Trophoblast cell (in vitro differentiated cells and primary cell): ENCODE results near the gene AGPAT3.

ENCODE experiments used
- DNase-seq, 2 donors: peaks; one replicate each; pipeline ENCODE4 v3.0.0-alpha.2; 2016
- H2AFZ ChIP-seq: 2 replicates; pipeline ENCODE4 v1.6.1; 2013; ENCODE audit warnings: low read length, moderate library complexity, mild to moderate bottlenecking; ENCODE audit not compliant: insufficient read depth, poor library complexity
- H2AK5ac ChIP-seq: 2 replicates; pipeline ENCODE4 v1.6.1; 2013; ENCODE audit warnings: mild to moderate bottlenecking, low read length
- H2BK120ac ChIP-seq: 2 replicates; pipeline ENCODE4 v1.6.1; 2013; ENCODE audit warnings: low read length, mild to moderate bottlenecking, moderate library complexity; ENCODE audit not compliant: insufficient read depth, poor library complexity
- H2BK12ac ChIP-seq: 2 replicates; pipeline ENCODE4 v1.6.1; 2013; ENCODE audit warnings: mild to moderate bottlenecking, low read length, moderate library complexity
- H2BK5ac ChIP-seq: 2 replicates; pipeline ENCODE4 v1.6.1; 2013; ENCODE audit warnings: low read length, low read depth, moderate library complexity, mild to moderate bottlenecking; ENCODE audit not compliant: poor library complexity
- H3K14ac ChIP-seq: 2 replicates; pipeline ENCODE4 v1.6.1; 2013; ENCODE audit warnings: mild to moderate bottlenecking, low read length
- H3K18ac ChIP-seq: 2 replicates; pipeline ENCODE4 v1.6.1; 2013; ENCODE audit warnings: mild to moderate bottlenecking, low read length
- H3K23ac ChIP-seq: 2 replicates; pipeline ENCODE4 v1.6.1; 2013; ENCODE audit warnings: low read length
- H3K27ac ChIP-seq: 2 replicates; pipeline ENCODE4 v1.5.1; 2013; ENCODE audit warnings: low read depth, mild to moderate bottlenecking, inconsistent platforms, low read length, moderate library complexity
- H3K27me3 ChIP-seq: 2 replicates; pipeline ENCODE4 v1.6.1; 2013; ENCODE audit warnings: inconsistent platforms, mild to moderate bottlenecking, low read length, moderate library complexity; ENCODE audit not compliant: insufficient read depth
- H3K36me3 ChIP-seq, 2 experiments: 1 replicate in 1 of 2; 2 replicates in 1 of 2; pipeline ENCODE4 v1.6.1; 2013; ENCODE audit warnings: low read length in 2 of 2, mild to moderate bottlenecking in 2 of 2, moderate library complexity in 1 of 2; ENCODE audit not compliant: insufficient read depth in 2 of 2, control insufficient read depth in 1 of 2
- H3K4ac ChIP-seq: 2 replicates; pipeline ENCODE4 v1.6.1; 2013; ENCODE audit warnings: low read depth, mild to moderate bottlenecking, low read length, moderate library complexity
- H3K4me1 ChIP-seq, 2 experiments: 1 replicate in 1 of 2; 2 replicates in 1 of 2; pipeline ENCODE4 v1.6.1; 2013; ENCODE audit warnings: low read length in 2 of 2, mild to moderate bottlenecking in 2 of 2, moderate library complexity in 1 of 2; ENCODE audit not compliant: insufficient read depth in 2 of 2, control insufficient read depth in 1 of 2
- H3K4me2 ChIP-seq: 2 replicates; pipeline ENCODE4 v1.6.1; 2013; ENCODE audit warnings: inconsistent platforms, mild to moderate bottlenecking, low read length, moderate library complexity
- H3K4me3 ChIP-seq: 2 replicates; pipeline ENCODE4 v1.5.1; 2013; ENCODE audit warnings: mild to moderate bottlenecking, low read depth, low read length, inconsistent platforms
- H3K79me1 ChIP-seq: one replicate; pipeline ENCODE4 v1.6.1; 2013; ENCODE audit warnings: low read length
- H3K79me2 ChIP-seq: 2 replicates; pipeline ENCODE4 v1.6.1; 2013; ENCODE audit warnings: low read length, mild to moderate bottlenecking; ENCODE audit not compliant: control insufficient read depth, insufficient read depth, poor library complexity
- H3K9ac ChIP-seq: 2 replicates; pipeline ENCODE4 v1.6.1; 2013; ENCODE audit warnings: mild to moderate bottlenecking, low read length
- H3K9me3 ChIP-seq: 2 replicates; pipeline ENCODE4 v1.6.1; 2013; ENCODE audit warnings: low read depth, mild to moderate bottlenecking, control low read depth, inconsistent platforms, low read length; ENCODE audit not compliant: insufficient read depth
- H4K12ac ChIP-seq: 2 replicates; pipeline ENCODE4 v1.6.1; 2013; ENCODE audit warnings: low read depth, mild to moderate bottlenecking, low read length, moderate library complexity
- H4K8ac ChIP-seq: 2 replicates; pipeline ENCODE4 v1.6.1; 2013; ENCODE audit warnings: low read depth, mild to moderate bottlenecking, low read length, moderate library complexity
- H4K91ac ChIP-seq: one replicate; pipeline ENCODE4 v1.6.1; 2013; ENCODE audit warnings: low read depth, mild to moderate bottlenecking, low read length, moderate library complexity
- WGBS: extraction: QIAGEN DNeasy Blood & Tissue Kit; methylation state at CpG from one replicate; pipeline ENCODE4 v1.1.7; 2013; ENCODE audit warnings: missing lambda C conversion rate; ENCODE audit not compliant: insufficient read length, insufficient coverage; ENCODE audit errors: extremely low coverage; 5-methylcytosine and 5-hydroxymethylcytosine counted together

AGPAT3 gene

GRCh38 chr21:43886565-43886964, 21.5 kb downstream of the AGPAT3 start:
- Histone ChIP-seq H3K79me2 (peaks cover 2% of the 10 kb centered on the region), H3K4me3 (no peak overlapping the region), H3K27ac (no peak overlapping the region), H3K4ac (no peak overlapping the region), H3K9me3 (no peaks in the 10 kb centered on the region), H4K8ac (no peak overlapping the region), H2BK120ac (no peak overlapping the region), H3K4me2 (no peak overlapping the region), H4K12ac (no peak overlapping the region), H3K36me3 (no peaks in the 10 kb centered on the region), H3K27me3 (no peaks in the 10 kb centered on the region), H2AFZ (no peak overlapping the region), H3K18ac (no peak overlapping the region), H3K79me1 (peaks cover 4% of the 10 kb centered on the region), H3K14ac (no peak overlapping the region), H2BK12ac (no peak overlapping the region), H3K4me1 (peaks cover 5 to 8% of the 10 kb centered on the region in 2 experiments), H3K23ac (no peak overlapping the region), H2AK5ac (no peak overlapping the region), H2BK5ac (no peak overlapping the region), H4K91ac (no peak overlapping the region), H3K9ac (no peak overlapping the region)
- no CpG with 5 or more reads among the region's 1 CpG for WGBS
- no peak for DNase-seq

GRCh38 chr21:43889069-43889468, 24.0 kb downstream of the AGPAT3 start:
- no peak overlapping the region for H2AK5ac ChIP-seq
- peaks cover 4% of the 10 kb centered on the region for H3K79me1 ChIP-seq
- no peak overlapping the region for H3K4me3 ChIP-seq
- no peak overlapping the region for H3K14ac ChIP-seq
- no peak overlapping the region for H3K9ac ChIP-seq
- H3K79me2 ChIP-seq: peaks cover 2% of the 10 kb centered on the region
- H3K4ac ChIP-seq: no peak overlapping the region
- DNase-seq: no peak
- no peak overlapping the region for H3K23ac ChIP-seq
- WGBS: no CpG with 5 or more reads among the region's 3 CpGs
- peaks cover 5 to 8% of the 10 kb centered on the region in 2 experiments for H3K4me1 ChIP-seq
- no peak overlapping the region for H2BK120ac ChIP-seq
- H2BK12ac ChIP-seq: no peak overlapping the region
- no peaks in the 10 kb centered on the region for H3K36me3 ChIP-seq
- H3K4me2 ChIP-seq: no peak overlapping the region
- H4K91ac ChIP-seq: no peak overlapping the region
- no peak overlapping the region for H2AFZ ChIP-seq
- H2BK5ac ChIP-seq: no peak overlapping the region
- no peaks in the 10 kb centered on the region for H3K27me3 ChIP-seq
- no peak overlapping the region for H3K27ac ChIP-seq
- H4K8ac ChIP-seq: no peak overlapping the region
- no peak overlapping the region for H4K12ac ChIP-seq
- no peak overlapping the region for H3K18ac ChIP-seq
- peaks cover 2% of the 10 kb centered on the region for H3K9me3 ChIP-seq

- H3K4me2 ChIP-seq: no peak overlapping the region
- H2AK5ac ChIP-seq: no peak overlapping the region
- no peak overlapping the region for H2BK120ac ChIP-seq
- no CpG with 5 or more reads among the region's 9 CpGs for WGBS
- H3K79me1 ChIP-seq: no peaks in the 10 kb centered on the region
- H3K4me1 ChIP-seq: no peaks in the 10 kb centered on the region
- no peak overlapping the region for H3K4ac ChIP-seq
- H3K18ac ChIP-seq: no peak overlapping the region
- no peak overlapping the region for H2AFZ ChIP-seq
- no peak overlapping the region for H3K14ac ChIP-seq
- H3K79me2 ChIP-seq: no peaks in the 10 kb centered on the region
- no peak for DNase-seq
- H3K27me3 ChIP-seq: no peaks in the 10 kb centered on the region
- H3K9me3 ChIP-seq: peaks cover 2% of the 10 kb centered on the region
- H3K23ac ChIP-seq: no peak overlapping the region
- H4K91ac ChIP-seq: no peak overlapping the region
- no peak overlapping the region for H2BK5ac ChIP-seq
- H3K4me3 ChIP-seq: no peak overlapping the region
- no peak overlapping the region for H4K8ac ChIP-seq
- H2BK12ac ChIP-seq: no peak overlapping the region
- no peak overlapping the region for H4K12ac ChIP-seq
- H3K9ac ChIP-seq: no peak overlapping the region
- H3K36me3 ChIP-seq: no peaks in the 10 kb centered on the region
- no peak overlapping the region for H3K27ac ChIP-seq
These were observed 25.0 kb downstream of the AGPAT3 start for GRCh38 chr21:43890042-43890441.

- Histone ChIP-seq H3K4me1 (no peaks in the 10 kb centered on the region), H2BK120ac (no peak overlapping the region), H3K18ac (no peak overlapping the region), H2BK12ac (no peak overlapping the region), H4K91ac (no peak overlapping the region), H4K12ac (no peak overlapping the region), H3K4me3 (no peak overlapping the region), H2AK5ac (no peak overlapping the region), H3K4ac (no peak overlapping the region), H2AFZ (no peak overlapping the region), H4K8ac (no peak overlapping the region), H3K23ac (no peak overlapping the region), H3K14ac (no peak overlapping the region), H3K27me3 (no peaks in the 10 kb centered on the region), H3K9me3 (peaks cover 2% of the 10 kb centered on the region), H3K27ac (no peak overlapping the region), H3K4me2 (no peak overlapping the region), H3K9ac (no peak overlapping the region), H3K79me1 (no peaks in the 10 kb centered on the region), H3K79me2 (no peaks in the 10 kb centered on the region), H3K36me3 (no peaks in the 10 kb centered on the region), H2BK5ac (no peak overlapping the region)
- WGBS: no CpG with 5 or more reads among the region's 3 CpGs
- no peak for DNase-seq
These were observed 27.3 kb downstream of the AGPAT3 start for GRCh38 chr21:43892334-43892733.
